Mammary epithelial cell (primary cell): ENCODE data around the gene STOM.

Source experiments
- CTCF ChIP-seq, 2 donors: IDR thresholded peaks in 1 of 2; conservative IDR thresholded peaks in 1 of 2; 2 replicates each; pipeline ENCODE4 v1.5.1; 2011 to 2012; ENCODE audit warnings: inconsistent platforms in 2 of 2, low read length in 2 of 2, mild to moderate bottlenecking in 2 of 2, control low read depth in 1 of 2, low read depth in 1 of 2; ENCODE audit not compliant: insufficient read depth in 1 of 2; ENCODE audit errors: extremely low read depth in 1 of 2
- EZH2 ChIP-seq: IDR thresholded peaks from 2 replicates; pipeline ENCODE4 v1.6.1; 2012; ENCODE audit warnings: low read length, inconsistent platforms, borderline replicate concordance

DNA sequence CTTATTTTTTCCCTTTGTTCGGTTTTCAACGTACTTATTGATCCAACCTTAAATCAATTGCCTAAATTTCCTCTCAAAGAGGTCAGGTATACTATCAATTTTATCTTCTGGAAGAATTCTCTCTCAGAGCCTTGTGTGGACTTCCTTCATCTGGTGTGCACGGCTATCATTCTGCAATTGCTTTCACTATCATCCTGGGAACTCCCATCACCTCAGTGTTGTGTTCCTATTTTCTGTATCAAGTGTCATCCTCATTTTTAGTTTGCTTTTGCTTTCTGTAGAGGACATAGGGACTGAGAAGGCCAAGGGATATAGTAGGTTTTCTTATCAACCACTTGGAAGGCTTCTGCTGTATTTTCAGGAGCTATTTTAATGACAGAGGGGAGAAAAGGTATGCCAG, 11.3 kb downstream of the STOM start:
- TF ChIP-seq CTCF (conservative IDR thresholded peaks at IDR 0.05 in 1 of 2, IDR thresholded peaks at IDR 0.05 in 1 of 2; ENCODE audit: extremely low read depth in 1 of 2, insufficient read depth in 1 of 2, low read depth in 1 of 2, low read length in 2 of 2): no peak
- no peak for TF ChIP-seq EZH2
